ENCODE data around the gene PRDM16. TPM values are rescaled to one million over a fixed set of nuclear protein-coding genes. Genes with fewer than 3 reads are reported as not detected.

PRDM16 gene
- total RNA-seq, 1 experiment from 2014 or later, result 5.3 TPM

DNA sequence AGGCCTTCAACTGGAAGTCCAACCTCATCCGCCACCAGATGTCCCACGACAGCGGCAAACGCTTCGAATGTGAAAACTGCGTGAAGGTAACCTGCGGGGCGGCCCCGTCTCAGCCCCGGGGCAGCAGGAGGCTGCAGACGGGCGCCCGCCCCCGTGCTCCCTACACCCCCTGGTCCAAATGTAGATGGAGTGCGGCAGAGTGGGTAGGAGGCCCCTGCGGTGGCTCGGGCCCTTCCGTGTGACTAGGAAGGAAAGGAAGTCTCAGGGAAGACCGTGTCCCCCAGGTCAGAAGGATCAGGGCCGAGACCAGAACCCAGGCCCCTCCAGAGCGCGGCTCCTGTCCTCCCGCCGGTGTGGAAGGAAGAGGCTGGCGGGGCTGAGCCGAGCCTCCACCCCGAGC lies 335.8 kb downstream of the PRDM16 start:
- DNase-seq, result no peak
- H3K9me3 ChIP-seq, result no peaks in the 10 kb centered on the region
- Mint-ChIP-seq H3K9me3 (ENCODE audit: unreplicated experiment) (no peaks in the 10 kb centered on the region), H3K4me3 (ENCODE audit: unreplicated experiment) (no peak overlapping the region), H3K27me3 (ENCODE audit: insufficient read depth, unreplicated experiment) (no peaks in the 10 kb centered on the region), H3K27ac (ENCODE audit: unreplicated experiment) (no peak overlapping the region), H3K36me3 (ENCODE audit: insufficient read depth, unreplicated experiment) (no peaks in the 10 kb centered on the region), H3K4me1 (ENCODE audit: low read depth, unreplicated experiment) (no peaks in the 10 kb centered on the region)
- CTCF ChIA-PET, result no interaction called here
- POLR2A ChIA-PET, result no interaction called here
- H3K4me3 ChIP-seq (ENCODE audit: low read depth, low read length), result no peak overlapping the region
- no peaks in the 10 kb centered on the region for H3K4me1 ChIP-seq
- no peaks in the 10 kb centered on the region for H3K27me3 ChIP-seq (replicated peaks; ENCODE audit: control insufficient read depth, insufficient read depth, low read length)
- H3K36me3 ChIP-seq (ENCODE audit: control insufficient read depth, insufficient read depth, low read length), result no peaks in the 10 kb centered on the region
- TF ChIP-seq, protein P1, sequence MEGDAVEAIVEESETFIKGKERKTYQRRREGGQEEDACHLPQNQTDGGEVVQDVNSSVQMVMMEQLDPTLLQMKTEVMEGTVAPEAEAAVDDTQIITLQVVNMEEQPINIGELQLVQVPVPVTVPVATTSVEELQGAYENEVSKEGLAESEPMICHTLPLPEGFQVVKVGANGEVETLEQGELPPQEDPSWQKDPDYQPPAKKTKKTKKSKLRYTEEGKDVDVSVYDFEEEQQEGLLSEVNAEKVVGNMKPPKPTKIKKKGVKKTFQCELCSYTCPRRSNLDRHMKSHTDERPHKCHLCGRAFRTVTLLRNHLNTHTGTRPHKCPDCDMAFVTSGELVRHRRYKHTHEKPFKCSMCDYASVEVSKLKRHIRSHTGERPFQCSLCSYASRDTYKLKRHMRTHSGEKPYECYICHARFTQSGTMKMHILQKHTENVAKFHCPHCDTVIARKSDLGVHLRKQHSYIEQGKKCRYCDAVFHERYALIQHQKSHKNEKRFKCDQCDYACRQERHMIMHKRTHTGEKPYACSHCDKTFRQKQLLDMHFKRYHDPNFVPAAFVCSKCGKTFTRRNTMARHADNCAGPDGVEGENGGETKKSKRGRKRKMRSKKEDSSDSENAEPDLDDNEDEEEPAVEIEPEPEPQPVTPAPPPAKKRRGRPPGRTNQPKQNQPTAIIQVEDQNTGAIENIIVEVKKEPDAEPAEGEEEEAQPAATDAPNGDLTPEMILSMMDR (IDR thresholded peaks at IDR 0.05; ENCODE audit: insufficient read depth in 1 of 2, low read depth in 1 of 2, low read length in 1 of 2, severe bottlenecking in 1 of 2, unreplicated experiment in 1 of 2), result no peak
- intact Hi-C loops (cut with micrococcal nuclease; ENCODE audit: unreplicated experiment), result no loop called here
- BruUV-seq (replicated peaks), result no TSS peak

DNA sequence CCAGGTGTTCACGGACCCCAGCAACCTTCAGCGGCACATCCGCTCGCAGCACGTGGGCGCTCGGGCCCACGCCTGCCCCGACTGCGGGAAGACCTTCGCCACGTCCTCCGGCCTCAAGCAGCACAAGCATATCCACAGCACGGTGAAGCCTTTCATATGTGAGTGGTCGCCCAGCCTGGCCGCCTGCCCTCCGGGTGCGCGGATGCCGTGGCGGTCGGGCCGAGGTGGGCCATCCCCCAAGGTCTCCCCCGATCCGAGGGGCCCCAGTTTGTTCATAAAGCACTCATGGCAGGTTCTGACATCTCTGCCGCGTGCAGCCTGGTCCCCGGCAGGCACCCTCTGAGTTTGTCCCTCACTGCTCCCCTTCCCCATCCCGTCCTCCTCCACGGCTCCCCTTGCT lies 336.5 kb downstream of the PRDM16 start:
- no TSS peak for BruUV-seq (replicated peaks)
- Histone ChIP-seq H3K9me3 (no peaks in the 10 kb centered on the region), H3K36me3 (ENCODE audit: control insufficient read depth, insufficient read depth, low read length) (no peaks in the 10 kb centered on the region), H3K4me1 (no peaks in the 10 kb centered on the region), H3K4me3 (ENCODE audit: low read depth, low read length) (no peak overlapping the region), H3K27me3 (replicated peaks; ENCODE audit: control insufficient read depth, insufficient read depth, low read length) (no peaks in the 10 kb centered on the region)
- intact Hi-C loops (cut with micrococcal nuclease; ENCODE audit: unreplicated experiment), result no loop called here
- no peaks in the 10 kb centered on the region for H3K36me3 Mint-ChIP-seq (ENCODE audit: insufficient read depth, unreplicated experiment)
- POLR2A ChIA-PET, result no interaction called here
- H3K27me3 Mint-ChIP-seq (ENCODE audit: insufficient read depth, unreplicated experiment), result no peaks in the 10 kb centered on the region
- DNase-seq, result no peak
- TF ChIP-seq, protein P1 (IDR thresholded peaks at IDR 0.05; ENCODE audit: insufficient read depth in 1 of 2, low read depth in 1 of 2, low read length in 1 of 2, severe bottlenecking in 1 of 2, unreplicated experiment in 1 of 2), result no peak
- CTCF ChIA-PET, result no interaction called here
- no peaks in the 10 kb centered on the region for H3K4me1 Mint-ChIP-seq (ENCODE audit: low read depth, unreplicated experiment)
- H3K9me3 Mint-ChIP-seq (ENCODE audit: unreplicated experiment), result no peaks in the 10 kb centered on the region
- H3K27ac Mint-ChIP-seq (ENCODE audit: unreplicated experiment), result no peak overlapping the region
- H3K4me3 Mint-ChIP-seq (ENCODE audit: unreplicated experiment), result no peak overlapping the region

DNA sequence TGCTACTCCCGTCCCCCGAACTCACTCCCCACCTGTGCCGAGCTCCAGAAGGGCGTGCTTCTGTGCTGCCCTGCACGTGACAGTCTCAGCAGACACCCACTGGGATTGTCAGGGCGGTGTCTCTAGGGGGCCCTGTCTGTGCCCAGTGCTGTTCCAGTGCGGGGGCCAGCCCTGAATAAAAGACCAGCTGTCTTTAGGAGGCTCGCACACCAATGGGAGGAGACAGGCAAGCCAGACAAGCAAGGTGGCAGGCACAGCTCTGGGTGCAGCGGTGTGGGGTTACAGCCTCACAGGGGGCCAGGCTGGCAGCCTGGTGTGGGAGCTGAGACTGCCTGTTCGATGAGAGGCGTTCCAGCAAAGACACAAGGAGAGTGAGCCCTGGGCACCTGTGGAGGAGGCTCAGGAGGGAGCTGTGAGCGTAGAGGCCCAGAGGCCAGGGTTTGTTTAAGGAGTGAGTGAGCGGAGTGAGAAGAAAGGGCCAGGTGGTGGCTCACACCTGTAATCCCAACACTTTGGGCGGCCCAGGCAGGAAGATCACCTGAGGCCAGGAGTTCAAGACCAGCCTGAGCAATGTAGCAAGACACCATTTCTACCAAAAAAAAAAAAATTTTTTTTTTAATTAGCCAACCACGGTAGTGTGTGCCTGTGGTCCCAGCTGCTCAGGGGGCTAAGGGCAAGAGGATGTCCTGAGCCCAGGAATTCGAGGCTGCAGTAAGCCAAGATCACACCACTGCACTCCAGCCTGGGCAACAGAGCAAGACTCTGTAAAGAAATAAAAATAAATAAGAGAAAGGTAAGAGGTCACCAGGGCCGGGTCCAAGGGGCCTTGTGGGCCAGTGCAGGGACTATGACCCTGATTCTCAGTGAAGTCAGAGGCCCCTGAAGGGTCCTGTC lies 337.2 kb downstream of the PRDM16 start:
- Histone ChIP-seq H3K9me3 (no peaks in the 10 kb centered on the region), H3K36me3 (ENCODE audit: control insufficient read depth, insufficient read depth, low read length) (no peaks in the 10 kb centered on the region), H3K4me1 (no peaks in the 10 kb centered on the region), H3K4me3 (ENCODE audit: low read depth, low read length) (no peak overlapping the region), H3K27me3 (replicated peaks; ENCODE audit: control insufficient read depth, insufficient read depth, low read length) (no peaks in the 10 kb centered on the region)
- no peaks in the 10 kb centered on the region for H3K9me3 Mint-ChIP-seq (ENCODE audit: unreplicated experiment)
- intact Hi-C loops (cut with micrococcal nuclease; ENCODE audit: unreplicated experiment), result no loop called here
- POLR2A ChIA-PET, result no interaction called here
- CTCF ChIA-PET, result interaction anchor here (0.6 kb wide), 1 partner anchor 39 kb away, joined by 4 read pairs; no protein-coding TSS in a partner anchor
- no peak overlapping the region for H3K4me3 Mint-ChIP-seq (ENCODE audit: unreplicated experiment)
- H3K27me3 Mint-ChIP-seq (ENCODE audit: insufficient read depth, unreplicated experiment), result no peaks in the 10 kb centered on the region
- TF ChIP-seq, protein P1 (IDR thresholded peaks at IDR 0.05; ENCODE audit: insufficient read depth in 1 of 2, low read depth in 1 of 2, low read length in 1 of 2, severe bottlenecking in 1 of 2, unreplicated experiment in 1 of 2), result no peak
- DNase-seq, result no peak
- no peak overlapping the region for H3K27ac Mint-ChIP-seq (ENCODE audit: unreplicated experiment)
- no TSS peak for BruUV-seq (replicated peaks)
- H3K4me1 Mint-ChIP-seq (ENCODE audit: low read depth, unreplicated experiment), result no peaks in the 10 kb centered on the region
- no peaks in the 10 kb centered on the region for H3K36me3 Mint-ChIP-seq (ENCODE audit: insufficient read depth, unreplicated experiment)
